ENCODE results near the gene MARCHF2. TPM values are rescaled to one million over a fixed set of nuclear protein-coding genes. Genes with fewer than 3 reads are reported as not detected.

The MARCHF2 gene
- total RNA-seq, 1 donor from 2014 or later = 95.9 TPM

DNA sequence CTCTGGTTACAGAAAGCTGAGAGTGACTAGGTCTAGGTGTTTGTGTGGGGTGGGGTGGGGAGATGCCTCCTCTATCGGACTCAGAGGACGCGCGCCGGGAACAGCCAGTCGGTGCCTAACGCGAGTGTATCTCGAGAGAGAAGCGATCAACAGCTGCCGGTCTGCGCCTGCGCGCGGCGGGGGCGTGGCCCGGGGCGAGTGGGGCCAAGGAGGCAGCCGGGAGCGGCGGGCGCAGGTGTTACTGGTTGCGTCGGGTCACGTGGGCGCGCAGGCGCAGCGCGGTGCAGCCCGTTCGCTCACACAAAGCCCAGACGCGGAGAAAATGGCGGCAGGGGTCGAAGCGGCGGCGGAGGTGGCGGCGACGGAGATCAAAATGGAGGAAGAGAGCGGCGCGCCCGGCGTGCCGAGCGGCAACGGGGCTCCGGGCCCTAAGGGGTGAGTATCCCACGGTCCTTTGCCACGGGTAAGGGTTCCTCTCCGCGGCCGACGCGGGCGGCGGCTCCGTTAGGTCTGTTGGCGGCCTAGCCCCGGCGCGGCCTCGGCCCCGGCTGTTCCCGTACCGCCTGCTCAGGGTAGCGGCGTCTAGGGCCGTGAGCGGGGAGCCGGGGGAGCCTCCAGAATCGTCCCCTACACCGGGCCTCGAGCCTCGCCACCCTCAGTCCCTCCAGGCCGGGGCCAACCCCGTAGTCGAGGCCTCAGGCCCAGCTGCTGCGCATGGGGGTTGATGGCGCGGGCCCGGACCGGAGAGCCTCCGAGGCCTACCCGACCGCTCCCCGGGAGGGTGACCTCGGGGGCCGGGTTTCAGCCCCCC, 31.8 kb downstream of the MARCHF2 start, which contains the start of gene HNRNPM:
Gene HNRNPM (plus strand): TSS at position 299 of the 811 bp plus-strand sequence. CDS start 24 bp downstream, at position 323.
- TF ChIP-seq, protein P1, sequence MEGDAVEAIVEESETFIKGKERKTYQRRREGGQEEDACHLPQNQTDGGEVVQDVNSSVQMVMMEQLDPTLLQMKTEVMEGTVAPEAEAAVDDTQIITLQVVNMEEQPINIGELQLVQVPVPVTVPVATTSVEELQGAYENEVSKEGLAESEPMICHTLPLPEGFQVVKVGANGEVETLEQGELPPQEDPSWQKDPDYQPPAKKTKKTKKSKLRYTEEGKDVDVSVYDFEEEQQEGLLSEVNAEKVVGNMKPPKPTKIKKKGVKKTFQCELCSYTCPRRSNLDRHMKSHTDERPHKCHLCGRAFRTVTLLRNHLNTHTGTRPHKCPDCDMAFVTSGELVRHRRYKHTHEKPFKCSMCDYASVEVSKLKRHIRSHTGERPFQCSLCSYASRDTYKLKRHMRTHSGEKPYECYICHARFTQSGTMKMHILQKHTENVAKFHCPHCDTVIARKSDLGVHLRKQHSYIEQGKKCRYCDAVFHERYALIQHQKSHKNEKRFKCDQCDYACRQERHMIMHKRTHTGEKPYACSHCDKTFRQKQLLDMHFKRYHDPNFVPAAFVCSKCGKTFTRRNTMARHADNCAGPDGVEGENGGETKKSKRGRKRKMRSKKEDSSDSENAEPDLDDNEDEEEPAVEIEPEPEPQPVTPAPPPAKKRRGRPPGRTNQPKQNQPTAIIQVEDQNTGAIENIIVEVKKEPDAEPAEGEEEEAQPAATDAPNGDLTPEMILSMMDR (IDR thresholded peaks at IDR 0.05; ENCODE audit: insufficient read depth, low read length, poor library complexity, severe bottlenecking) = no peak
- peak; percentile 89 for DNase-seq (ENCODE audit: low read depth)
- Histone ChIP-seq H3K27me3 (ENCODE audit: control insufficient read depth, insufficient read depth, low read length) (no peaks in the 10 kb centered on the region), H3K36me3 (ENCODE audit: control insufficient read depth, insufficient read depth, low read length) (no peaks in the 10 kb centered on the region), H3K4me3 (ENCODE audit: low read depth, low read length) (peak within 1 kb of the TSS; percentile 96)

DNA sequence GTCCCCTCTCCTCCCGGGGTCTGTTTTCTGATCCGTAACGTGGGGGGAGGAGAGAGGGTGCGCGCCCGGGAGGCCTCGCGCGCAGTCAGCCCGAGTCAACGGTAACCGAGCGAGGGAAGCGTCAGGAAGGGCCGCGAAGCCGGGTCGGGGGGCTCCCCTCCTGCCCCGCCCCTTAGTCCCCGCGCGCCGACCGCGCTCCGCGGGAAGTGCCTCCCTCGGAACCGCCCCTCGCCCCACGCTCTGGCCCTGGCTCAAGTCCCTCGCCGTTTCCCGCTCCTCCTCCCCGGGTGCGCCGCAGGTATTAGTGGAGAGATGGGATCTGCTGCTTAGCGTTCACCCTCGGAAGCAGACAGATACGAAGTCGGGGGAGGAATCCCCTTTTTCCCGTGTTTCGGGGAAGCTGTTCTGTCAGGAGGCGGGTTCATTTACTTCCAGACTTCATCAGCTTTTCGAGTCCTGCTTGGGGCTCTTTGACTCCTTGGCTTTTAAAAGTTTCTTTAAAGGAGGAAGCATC, 32.4 kb downstream of the MARCHF2 start:
- TF ChIP-seq, protein P1 (IDR thresholded peaks at IDR 0.05; ENCODE audit: insufficient read depth, low read length, poor library complexity, severe bottlenecking) = no peak
- no peaks in the 10 kb centered on the region for H3K27me3 ChIP-seq (ENCODE audit: control insufficient read depth, insufficient read depth, low read length)
- peak overlapping the region; percentile 96 for H3K4me3 ChIP-seq (ENCODE audit: low read depth, low read length)
- no peaks in the 10 kb centered on the region for H3K36me3 ChIP-seq (ENCODE audit: control insufficient read depth, insufficient read depth, low read length)
- no peak for DNase-seq (ENCODE audit: low read depth)

DNA sequence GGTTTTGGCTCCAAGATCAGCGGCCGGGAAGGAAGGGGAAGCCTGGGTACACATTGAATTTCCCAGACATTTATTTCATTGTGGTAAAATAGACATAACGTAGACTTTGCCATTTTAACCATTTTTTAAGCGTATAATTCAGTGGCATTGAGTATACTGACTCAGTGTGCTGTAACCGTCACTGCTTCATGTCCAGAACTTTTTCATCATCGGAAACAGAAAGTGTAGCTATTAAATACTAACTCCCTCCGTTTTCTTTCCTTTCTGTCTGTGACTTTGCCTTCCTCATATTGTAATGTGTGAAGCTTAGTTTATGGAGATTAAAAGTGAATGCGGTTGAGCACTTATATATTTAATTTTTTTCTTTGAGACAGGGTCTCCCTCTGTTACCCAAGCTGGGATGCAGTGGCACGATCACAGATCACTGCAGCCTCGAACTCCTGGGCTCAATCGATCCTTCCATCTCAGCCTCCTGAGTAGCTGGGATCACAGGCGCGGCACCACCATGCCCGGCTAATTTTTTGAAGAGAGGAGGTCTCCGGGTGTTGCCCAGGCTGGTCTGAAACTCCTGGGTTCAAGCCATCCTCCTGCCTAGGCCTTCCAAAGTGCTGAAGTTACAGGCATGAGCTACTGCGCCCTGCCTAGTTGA, 33.1 kb downstream of the MARCHF2 start:
- no peak for DNase-seq (ENCODE audit: low read depth)
- H3K36me3 ChIP-seq (ENCODE audit: control insufficient read depth, insufficient read depth, low read length) = no peaks in the 10 kb centered on the region
- H3K4me3 ChIP-seq (ENCODE audit: low read depth, low read length) = peak overlapping the region; percentile 96
- TF ChIP-seq, protein P1 (IDR thresholded peaks at IDR 0.05; ENCODE audit: insufficient read depth, low read length, poor library complexity, severe bottlenecking) = no peak
- H3K27me3 ChIP-seq (ENCODE audit: control insufficient read depth, insufficient read depth, low read length) = no peaks in the 10 kb centered on the region

DNA sequence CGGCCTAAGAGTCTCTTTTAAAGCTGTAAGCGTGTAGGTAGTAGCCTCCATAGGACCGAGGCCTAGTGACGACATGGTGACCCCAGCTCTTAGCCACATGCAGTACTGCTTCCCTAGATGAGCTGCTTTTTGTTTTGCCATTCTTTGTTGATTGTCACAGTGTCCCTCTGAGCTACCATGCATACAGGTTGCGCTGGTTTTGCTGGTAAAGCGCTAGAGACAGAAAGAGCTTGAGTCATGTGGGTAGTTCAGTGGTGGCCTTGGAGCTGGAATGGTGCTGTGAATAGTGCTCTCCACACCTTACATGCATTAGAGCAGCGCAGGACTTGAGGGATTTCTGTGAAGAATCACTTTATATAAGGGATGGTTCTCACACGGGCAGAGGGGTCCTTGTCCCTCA, 36.7 kb downstream of the MARCHF2 start:
- TF ChIP-seq, protein P1 (IDR thresholded peaks at IDR 0.05; ENCODE audit: insufficient read depth, low read length, poor library complexity, severe bottlenecking) = no peak
- Histone ChIP-seq H3K4me3 (ENCODE audit: low read depth, low read length) (no peak overlapping the region), H3K36me3 (ENCODE audit: control insufficient read depth, insufficient read depth, low read length) (no peaks in the 10 kb centered on the region), H3K27me3 (ENCODE audit: control insufficient read depth, insufficient read depth, low read length) (no peaks in the 10 kb centered on the region)
- DNase-seq (ENCODE audit: low read depth) = no peak

DNA sequence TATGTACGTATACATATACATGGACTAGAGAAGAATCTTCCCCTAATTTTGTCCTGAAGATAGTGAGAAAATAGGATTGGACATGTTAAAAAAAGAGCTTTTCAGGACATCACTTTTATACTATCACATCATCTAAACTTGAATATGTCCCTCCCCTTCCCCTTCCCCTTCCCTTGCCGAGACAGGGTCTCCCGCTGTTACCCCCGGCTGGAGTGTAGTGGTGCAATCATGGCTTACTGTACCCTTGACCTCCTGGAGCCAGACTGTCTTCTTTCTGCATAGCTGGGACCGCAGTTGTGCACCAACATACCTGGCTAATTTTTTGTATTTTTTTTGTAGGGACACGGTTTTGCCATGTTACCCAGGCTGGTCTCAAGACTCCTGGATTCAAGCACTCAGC, 38.3 kb downstream of the MARCHF2 start:
- TF ChIP-seq, protein P1 (IDR thresholded peaks at IDR 0.05; ENCODE audit: insufficient read depth, low read length, poor library complexity, severe bottlenecking) = no peak
- H3K27me3 ChIP-seq (ENCODE audit: control insufficient read depth, insufficient read depth, low read length) = no peaks in the 10 kb centered on the region
- H3K36me3 ChIP-seq (ENCODE audit: control insufficient read depth, insufficient read depth, low read length) = no peaks in the 10 kb centered on the region
- no peak for DNase-seq (ENCODE audit: low read depth)
- H3K4me3 ChIP-seq (ENCODE audit: low read depth, low read length) = no peak overlapping the region
